GM10266 (cell line): Measurements from ENCODE around the gene CCT5.

ENCODE experiments used
- DNase-seq: peaks from one replicate; pipeline ENCODE4 v3.0.0; 2012; ENCODE audit errors: extremely low spot score
- TF ChIP-seq, protein P1 (sequence below): IDR thresholded peaks from 2 replicates; pipeline ENCODE4 v1.5.1; 2012; ENCODE audit warnings: mild to moderate bottlenecking, low read depth; ENCODE audit not compliant: control insufficient read depth, insufficient read depth; ENCODE audit errors: missing control alignments

Gene CCT5

DNA sequence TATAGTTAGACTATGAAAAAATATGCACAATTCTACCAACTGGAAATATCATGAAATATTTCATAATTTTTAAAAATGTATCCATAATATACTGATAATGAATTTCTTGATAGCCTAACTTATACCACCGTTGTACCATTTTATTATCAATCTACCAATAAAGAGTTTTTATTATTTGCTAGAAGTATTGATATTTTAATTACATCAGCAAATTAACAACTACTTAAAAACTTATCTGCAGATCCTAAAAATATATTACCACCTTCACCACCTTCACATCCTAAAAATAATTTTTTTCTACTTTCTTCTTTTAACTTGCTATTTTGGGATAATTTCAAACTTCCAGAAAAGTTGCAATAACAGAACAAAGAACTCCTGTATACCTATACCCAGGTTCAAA, 21.8 kb upstream of the CCT5 start:
- DNase-seq, result no peak
- TF ChIP-seq, protein P1, sequence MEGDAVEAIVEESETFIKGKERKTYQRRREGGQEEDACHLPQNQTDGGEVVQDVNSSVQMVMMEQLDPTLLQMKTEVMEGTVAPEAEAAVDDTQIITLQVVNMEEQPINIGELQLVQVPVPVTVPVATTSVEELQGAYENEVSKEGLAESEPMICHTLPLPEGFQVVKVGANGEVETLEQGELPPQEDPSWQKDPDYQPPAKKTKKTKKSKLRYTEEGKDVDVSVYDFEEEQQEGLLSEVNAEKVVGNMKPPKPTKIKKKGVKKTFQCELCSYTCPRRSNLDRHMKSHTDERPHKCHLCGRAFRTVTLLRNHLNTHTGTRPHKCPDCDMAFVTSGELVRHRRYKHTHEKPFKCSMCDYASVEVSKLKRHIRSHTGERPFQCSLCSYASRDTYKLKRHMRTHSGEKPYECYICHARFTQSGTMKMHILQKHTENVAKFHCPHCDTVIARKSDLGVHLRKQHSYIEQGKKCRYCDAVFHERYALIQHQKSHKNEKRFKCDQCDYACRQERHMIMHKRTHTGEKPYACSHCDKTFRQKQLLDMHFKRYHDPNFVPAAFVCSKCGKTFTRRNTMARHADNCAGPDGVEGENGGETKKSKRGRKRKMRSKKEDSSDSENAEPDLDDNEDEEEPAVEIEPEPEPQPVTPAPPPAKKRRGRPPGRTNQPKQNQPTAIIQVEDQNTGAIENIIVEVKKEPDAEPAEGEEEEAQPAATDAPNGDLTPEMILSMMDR, result no peak

DNA sequence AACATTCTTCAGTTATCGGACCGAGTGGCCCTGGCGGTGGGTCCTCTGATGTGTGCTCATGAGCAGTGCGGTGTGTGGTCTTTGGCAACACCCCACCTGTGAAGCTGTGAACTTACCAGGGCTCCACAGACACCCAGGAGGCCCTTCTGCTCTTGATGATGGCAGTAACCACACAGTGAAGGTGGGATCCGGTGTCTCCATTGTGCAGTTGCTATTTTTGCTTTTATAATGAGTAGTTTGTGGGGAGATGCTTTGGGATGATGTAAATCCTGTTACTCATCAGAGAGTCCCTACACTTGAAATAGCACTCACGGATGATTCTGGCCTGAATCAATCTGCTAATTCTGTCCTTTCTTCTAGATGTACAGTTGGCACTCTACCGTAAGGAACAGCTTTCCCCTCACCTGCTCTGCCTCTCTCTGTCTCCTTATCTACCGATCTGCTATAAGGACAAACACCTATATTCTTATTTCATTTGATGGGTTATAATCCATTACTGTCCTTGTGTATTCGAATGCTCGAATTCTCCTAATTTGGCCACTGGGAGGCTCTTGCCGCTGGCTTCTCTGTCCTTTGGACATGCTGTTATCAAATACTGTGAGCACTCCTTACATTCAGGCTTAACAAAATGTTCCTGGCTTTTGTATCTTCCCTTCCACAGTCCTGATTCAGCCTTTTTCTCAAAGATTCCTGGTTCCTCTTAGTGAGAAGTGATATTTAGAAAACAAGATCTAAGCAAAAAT, 20.6 kb upstream of the CCT5 start:
- DNase-seq, result no peak
- TF ChIP-seq, protein P1, result no peak

DNA sequence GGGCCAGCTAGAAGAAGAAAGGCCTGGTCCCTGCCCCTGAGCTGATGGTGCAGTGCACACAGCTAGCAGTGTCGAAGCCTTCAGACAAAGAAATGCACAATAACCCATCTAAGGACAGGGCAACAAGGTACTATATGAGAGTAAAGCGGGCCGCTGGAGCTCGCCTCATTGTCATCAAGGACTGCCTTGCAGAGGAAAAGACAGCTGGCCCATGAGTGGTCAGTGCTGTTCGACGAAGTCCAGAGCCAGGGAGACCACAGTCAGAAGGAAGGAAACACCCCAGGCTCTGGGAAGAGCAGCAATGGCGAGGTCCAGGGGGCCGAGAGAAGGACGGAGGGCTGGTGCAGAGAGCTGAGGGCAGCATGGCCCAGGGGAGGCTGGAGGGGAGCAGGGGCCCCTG, 17.7 kb upstream of the CCT5 start:
- TF ChIP-seq, protein P1, result no peak
- DNase-seq, result no peak

DNA sequence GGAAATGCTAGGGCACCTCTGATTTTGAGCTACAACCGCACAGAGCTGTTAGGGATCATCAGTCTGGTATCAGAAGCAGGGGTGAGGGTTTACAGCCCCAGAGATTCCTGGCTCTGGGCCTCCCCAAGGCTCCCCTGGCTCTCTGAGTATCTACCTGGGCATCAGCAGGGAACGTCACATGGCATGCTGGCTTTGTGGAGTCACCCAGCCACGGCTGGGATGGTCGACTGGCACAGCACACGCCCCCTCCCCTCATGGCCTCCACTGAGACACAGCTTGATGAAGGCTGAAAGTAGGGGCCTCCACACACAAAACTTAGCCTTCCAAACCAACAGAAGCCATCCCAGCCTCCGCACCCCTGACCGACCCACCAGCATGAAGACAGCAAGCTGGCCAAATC, 17.1 kb upstream of the CCT5 start:
- no peak for DNase-seq
- TF ChIP-seq, protein P1, result no peak

DNA sequence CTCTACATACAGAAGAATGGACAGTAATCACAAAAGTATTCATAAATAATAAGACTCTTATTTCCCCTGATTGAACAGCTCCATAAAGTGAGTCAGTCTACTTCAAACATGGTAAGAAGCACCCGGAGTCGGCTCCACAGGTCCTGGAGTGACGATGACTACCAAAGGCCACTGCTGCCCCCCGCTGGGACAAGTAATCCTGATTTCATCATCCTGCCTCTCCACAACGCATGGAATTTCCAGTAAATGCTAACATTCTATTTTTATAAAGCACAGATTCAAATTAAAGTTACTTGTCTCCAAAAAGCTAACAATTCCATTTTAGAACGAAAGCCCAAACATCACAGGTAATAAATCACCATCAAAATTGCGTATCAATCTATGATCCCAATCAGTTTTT, 16.6 kb upstream of the CCT5 start:
- DNase-seq, result no peak
- TF ChIP-seq, protein P1, result no peak

DNA sequence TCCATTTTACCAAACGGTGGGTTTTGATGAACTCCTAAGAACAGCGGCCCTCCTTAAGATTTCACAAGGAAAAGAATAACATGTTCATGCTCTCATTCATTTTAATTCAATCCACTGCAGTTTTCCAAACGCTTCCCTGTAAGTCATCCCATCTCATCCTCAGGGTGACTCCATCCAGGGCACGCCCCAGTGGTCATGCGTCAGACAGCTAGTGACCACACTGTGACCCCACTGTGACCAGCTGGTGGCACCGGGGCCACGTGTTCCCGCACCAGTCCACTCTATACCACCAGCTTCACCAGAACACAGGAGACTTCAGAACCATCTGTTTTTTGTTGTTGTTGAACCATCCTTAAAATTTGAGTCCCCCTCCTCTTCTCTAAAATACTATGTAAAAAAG, 14.7 kb upstream of the CCT5 start:
- no peak for DNase-seq
- TF ChIP-seq, protein P1, result no peak

DNA sequence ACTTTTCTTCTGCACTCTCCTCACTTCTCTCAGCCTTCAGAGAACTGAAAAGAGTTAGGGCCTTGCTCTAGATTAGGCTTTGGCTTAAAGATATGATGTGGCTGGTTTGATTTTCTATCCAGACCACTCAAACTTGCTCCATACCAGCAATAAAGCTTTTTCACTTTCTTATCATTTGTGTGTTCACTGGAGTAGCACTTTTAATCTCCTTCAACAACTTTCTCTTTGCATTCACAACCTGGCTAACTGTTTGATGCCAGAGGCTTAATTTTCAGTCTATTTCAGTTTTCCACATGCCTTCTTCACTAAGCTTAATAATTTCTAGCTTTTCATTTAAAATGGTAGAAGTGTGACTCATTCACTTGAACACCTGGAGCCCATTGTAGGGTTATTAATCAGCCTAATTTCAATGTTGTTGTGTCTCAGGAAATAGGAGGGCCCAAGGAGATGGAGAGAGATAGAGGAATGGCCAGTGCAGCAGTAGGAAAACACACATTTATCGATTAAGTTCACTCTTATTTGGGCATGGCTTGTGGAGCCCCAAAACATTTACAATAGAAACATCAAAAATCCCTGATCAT, 6.3 kb upstream of the CCT5 start:
- TF ChIP-seq, protein P1, result no peak
- no peak for DNase-seq
